Osteocyte (in vitro differentiated cells): Measurements from ENCODE around the gene CDK5RAP2. TPM values are rescaled to one million over a fixed set of nuclear protein-coding genes. Genes with fewer than 3 reads are reported as not detected.

Source experiments
- DNase-seq: peaks from one replicate; pipeline ENCODE4 v3.0.0; 2021; ENCODE audit warnings: mixed read lengths; ENCODE audit not compliant: unreplicated experiment; ENCODE audit errors: extremely low spot score
- H3K27ac Mint-ChIP-seq: one replicate; pipeline ENCODE4 v1.8.0; 2021; ENCODE audit warnings: mild to moderate bottlenecking, mixed read lengths; ENCODE audit not compliant: unreplicated experiment
- H3K27me3 Mint-ChIP-seq: one replicate; pipeline ENCODE4 v1.8.0; 2021; ENCODE audit warnings: mixed read lengths; ENCODE audit not compliant: unreplicated experiment
- H3K36me3 Mint-ChIP-seq: one replicate; pipeline ENCODE4 v1.8.0; 2021; ENCODE audit warnings: mixed read lengths; ENCODE audit not compliant: unreplicated experiment
- H3K4me1 Mint-ChIP-seq: one replicate; pipeline ENCODE4 v1.8.0; 2021; ENCODE audit warnings: mixed read lengths; ENCODE audit not compliant: unreplicated experiment
- H3K4me3 Mint-ChIP-seq: one replicate; pipeline ENCODE4 v1.8.0; 2021; ENCODE audit warnings: mild to moderate bottlenecking, moderate library complexity, mixed read lengths; ENCODE audit not compliant: unreplicated experiment
- H3K9me3 Mint-ChIP-seq: one replicate; pipeline ENCODE4 v1.8.0; 2021; ENCODE audit warnings: mixed read lengths; ENCODE audit not compliant: unreplicated experiment
- total RNA-seq: library from RNA; stranded (reverse); gene quantifications from 2 replicates; pipeline ENCODE4 v1.2.1, GENCODE V29; 2021
- TF ChIP-seq, protein P1 (sequence below): fragments of 200-600 bp; sonication (generic); IDR thresholded peaks from 2 replicates; pipeline ENCODE4 v1.5.0; 2021; ENCODE audit warnings: antibody characterized with exemption, mild to moderate bottlenecking, moderate library complexity

CDK5RAP2 gene
- total RNA-seq, 1 donor from 2014 or later = 48.7 TPM

DNA sequence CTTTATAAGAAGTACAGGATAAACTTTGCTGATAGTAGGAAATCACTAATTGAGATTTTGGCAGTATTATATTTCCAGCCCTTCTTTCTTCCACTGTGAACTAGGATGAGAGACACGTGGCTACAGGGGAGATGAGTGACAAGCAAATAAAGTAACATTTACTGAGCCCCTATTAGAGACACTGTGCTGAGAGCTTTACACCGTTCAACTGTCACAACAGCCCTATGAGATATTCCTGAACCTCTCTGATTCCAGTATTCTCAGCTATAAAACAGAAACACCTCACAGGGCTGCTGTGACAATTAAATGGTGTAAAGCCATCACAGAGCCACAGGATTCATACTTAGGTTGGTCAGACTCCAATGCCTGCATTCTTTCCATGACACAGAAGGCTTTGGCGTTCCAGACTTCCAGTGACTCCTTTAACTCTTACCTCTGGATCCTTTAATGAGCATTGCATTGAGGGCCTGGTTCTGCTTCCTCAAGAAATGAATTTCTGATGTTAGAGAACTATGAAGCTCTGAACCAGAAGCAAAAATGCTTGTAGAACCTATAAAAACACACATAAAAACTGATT lies 169.0 kb downstream of the CDK5RAP2 start:
- peaks cover 15% of the 10 kb centered on the region for H3K4me1 Mint-ChIP-seq
- H3K9me3 Mint-ChIP-seq = no peaks in the 10 kb centered on the region
- no peak overlapping the region for H3K27ac Mint-ChIP-seq
- no peaks in the 10 kb centered on the region for H3K27me3 Mint-ChIP-seq
- H3K4me3 Mint-ChIP-seq = no peak overlapping the region
- TF ChIP-seq, protein P1, sequence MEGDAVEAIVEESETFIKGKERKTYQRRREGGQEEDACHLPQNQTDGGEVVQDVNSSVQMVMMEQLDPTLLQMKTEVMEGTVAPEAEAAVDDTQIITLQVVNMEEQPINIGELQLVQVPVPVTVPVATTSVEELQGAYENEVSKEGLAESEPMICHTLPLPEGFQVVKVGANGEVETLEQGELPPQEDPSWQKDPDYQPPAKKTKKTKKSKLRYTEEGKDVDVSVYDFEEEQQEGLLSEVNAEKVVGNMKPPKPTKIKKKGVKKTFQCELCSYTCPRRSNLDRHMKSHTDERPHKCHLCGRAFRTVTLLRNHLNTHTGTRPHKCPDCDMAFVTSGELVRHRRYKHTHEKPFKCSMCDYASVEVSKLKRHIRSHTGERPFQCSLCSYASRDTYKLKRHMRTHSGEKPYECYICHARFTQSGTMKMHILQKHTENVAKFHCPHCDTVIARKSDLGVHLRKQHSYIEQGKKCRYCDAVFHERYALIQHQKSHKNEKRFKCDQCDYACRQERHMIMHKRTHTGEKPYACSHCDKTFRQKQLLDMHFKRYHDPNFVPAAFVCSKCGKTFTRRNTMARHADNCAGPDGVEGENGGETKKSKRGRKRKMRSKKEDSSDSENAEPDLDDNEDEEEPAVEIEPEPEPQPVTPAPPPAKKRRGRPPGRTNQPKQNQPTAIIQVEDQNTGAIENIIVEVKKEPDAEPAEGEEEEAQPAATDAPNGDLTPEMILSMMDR = no peak
- H3K36me3 Mint-ChIP-seq = peaks cover 24% of the 10 kb centered on the region
- no peak for DNase-seq

DNA sequence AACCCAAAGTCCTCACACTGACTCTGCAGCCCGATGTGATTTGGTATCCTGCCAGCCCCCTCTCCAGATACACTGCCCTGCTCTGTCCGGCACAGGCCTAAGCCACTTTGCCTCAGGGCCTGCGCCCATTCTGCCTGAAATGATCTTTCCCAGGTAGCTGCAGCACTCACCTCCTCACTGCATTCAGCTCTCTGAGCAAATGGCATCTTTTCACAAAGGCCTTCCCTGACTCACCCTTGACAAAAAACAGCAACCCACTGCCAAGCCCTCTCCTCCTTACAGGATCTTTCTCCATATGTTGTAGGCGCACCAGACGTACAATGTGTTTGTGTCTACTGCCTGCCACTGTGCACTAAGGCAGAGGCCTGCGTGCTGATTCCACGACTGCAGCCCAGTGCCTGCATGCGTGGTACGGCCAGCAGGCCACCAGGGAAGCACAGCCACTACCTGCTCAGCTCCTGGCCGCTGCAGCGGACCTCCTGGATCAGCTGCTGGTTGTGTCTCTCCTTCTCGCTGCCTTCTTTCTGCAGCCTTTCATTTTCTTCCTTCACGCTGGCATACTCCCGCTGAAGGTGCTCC lies 171.2 kb downstream of the CDK5RAP2 start:
- peaks cover 23% of the 10 kb centered on the region for H3K4me1 Mint-ChIP-seq
- H3K27me3 Mint-ChIP-seq = no peaks in the 10 kb centered on the region
- no peak overlapping the region for H3K27ac Mint-ChIP-seq
- peaks cover 21% of the 10 kb centered on the region for H3K36me3 Mint-ChIP-seq
- H3K9me3 Mint-ChIP-seq = no peaks in the 10 kb centered on the region
- no peak overlapping the region for H3K4me3 Mint-ChIP-seq
- DNase-seq = no peak
- TF ChIP-seq, protein P1 = no peak

DNA sequence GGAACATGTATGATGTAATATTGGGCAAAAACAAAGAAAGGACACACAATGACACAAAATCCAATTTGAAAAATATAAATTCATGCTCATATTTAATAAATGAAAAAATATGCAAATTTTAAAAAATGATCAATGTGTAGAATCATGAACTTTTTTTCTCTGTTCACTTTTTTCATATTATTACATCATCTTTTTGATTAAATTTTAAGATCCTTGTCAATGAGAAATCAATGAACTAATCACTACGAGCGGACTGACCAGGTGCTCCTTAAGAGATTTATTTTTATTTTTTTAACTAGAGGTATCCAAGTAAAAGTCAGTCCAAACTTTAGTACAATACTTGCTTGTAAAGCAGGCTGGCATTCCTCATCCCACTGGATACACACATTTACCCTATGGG lies 174.1 kb downstream of the CDK5RAP2 start:
- Mint-ChIP-seq H3K9me3 (no peaks in the 10 kb centered on the region), H3K27me3 (no peaks in the 10 kb centered on the region), H3K4me3 (no peak overlapping the region), H3K27ac (no peak overlapping the region), H3K4me1 (peaks cover 22% of the 10 kb centered on the region), H3K36me3 (peaks cover 21% of the 10 kb centered on the region)
- TF ChIP-seq, protein P1 = no peak
- no peak for DNase-seq

DNA sequence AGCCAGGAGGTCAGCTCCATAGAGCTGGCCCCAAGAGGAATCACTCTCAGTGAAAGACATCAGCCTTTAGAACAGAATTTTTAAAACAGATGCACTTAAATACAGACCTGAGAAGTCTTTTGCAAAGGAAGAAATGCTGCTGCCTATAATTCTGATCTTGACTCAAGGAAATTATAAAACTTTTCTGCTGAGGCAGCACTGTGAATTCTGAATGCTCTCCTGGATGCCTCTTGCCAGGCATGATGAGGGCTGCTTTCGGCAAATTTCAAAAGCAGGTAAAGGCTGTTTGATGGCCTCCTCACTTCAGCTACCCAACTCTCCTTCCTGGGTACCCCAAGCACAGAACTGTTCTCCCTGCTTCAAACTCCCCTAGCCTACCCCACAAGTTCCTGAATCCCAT lies 174.8 kb downstream of the CDK5RAP2 start:
- Mint-ChIP-seq H3K4me1 (peaks cover 22% of the 10 kb centered on the region), H3K36me3 (peaks cover 21% of the 10 kb centered on the region), H3K9me3 (no peaks in the 10 kb centered on the region), H3K27me3 (no peaks in the 10 kb centered on the region), H3K27ac (peak overlapping the region; percentile 23), H3K4me3 (no peak overlapping the region)
- DNase-seq = no peak
- TF ChIP-seq, protein P1 = no peak

DNA sequence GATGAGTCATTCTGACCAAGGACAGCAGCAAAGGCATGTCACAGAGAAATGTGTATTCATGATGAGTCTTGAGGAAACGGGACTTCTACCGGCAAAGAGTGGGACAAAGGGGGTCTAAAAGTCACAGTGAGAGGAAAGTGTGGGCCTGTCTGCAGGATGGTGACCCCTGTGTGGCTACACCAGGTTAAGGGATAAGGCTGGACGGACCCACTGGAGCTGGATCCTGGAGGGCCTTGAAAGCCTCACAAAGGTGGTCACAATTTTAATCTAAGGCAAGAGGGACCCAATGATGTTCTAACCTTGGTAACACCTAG lies 176.5 kb downstream of the CDK5RAP2 start:
- Mint-ChIP-seq H3K27me3 (no peaks in the 10 kb centered on the region), H3K4me3 (no peak overlapping the region), H3K36me3 (peaks cover 26% of the 10 kb centered on the region), H3K9me3 (no peaks in the 10 kb centered on the region), H3K4me1 (peaks cover 35% of the 10 kb centered on the region), H3K27ac (peak overlapping the region; percentile 74)
- TF ChIP-seq, protein P1 = no peak
- DNase-seq = no peak
